SW480 (cell line): ENCODE data around the gene OR56B4.
"Not testable (repeated sequence)": the region's sequence is repeated elsewhere in the genome, so short reads cannot be mapped to it uniquely, and the experiment has no call there.

Experiments
- DNase-seq: peaks from one replicate; pipeline ENCODE4 v3.0.0-alpha.2; 2016; ENCODE audit warnings: low spot score

Gene OR56B4

DNA sequence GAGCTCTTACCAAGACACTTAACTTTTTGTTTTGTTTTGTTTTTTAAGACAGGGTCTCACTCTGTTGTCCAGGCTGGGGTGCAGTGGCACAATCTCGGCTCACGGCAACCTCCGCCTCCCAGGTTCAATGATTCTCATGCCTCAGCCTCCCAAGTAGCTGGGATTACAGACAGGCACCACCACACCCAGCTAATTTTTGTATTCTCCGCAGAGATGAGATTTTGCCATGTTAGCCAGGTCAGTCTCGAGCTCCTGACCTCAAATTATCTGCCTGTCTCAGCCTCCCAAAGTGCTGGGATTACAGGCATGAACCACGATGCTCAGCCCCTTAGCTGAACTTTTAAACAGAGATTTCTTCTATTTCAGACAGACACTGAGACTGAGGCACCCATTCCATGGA, at the start of gene OR56B4:
Gene OR56B4, plus strand, starts transcription at position 301 of the 400 bp plus-strand sequence. Its CDS starts 95 bp downstream, at position 396.
- DNase-seq = not testable (repeated sequence)

DNA sequence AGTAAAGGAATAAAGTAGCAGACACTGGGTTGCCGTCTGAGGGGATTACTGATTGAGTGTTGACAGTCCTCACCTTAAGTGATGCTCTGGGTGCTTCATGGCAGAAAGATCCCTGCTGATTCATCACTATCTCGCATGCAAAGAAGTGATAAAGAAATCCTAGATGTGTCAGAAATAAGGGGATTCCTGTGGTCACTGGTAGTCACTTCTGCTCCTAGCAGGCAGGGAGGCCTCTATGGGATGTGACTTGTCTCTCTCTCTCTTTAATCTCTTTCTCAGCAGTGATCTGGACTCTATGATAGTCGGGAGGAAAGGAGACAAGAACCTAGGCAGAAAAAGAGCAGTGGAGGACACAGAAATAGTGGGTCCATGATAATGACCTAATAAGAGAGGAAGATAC, 46.0 kb upstream of the OR56B4 start:
- DNase-seq = no peak

GRCh38 chr11:6062691-6063358, 44.7 kb upstream of the OR56B4 start:
- no peak for DNase-seq

GRCh38 chr11:6067502-6067901, 40.0 kb upstream of the OR56B4 start:
- DNase-seq = no peak

DNA sequence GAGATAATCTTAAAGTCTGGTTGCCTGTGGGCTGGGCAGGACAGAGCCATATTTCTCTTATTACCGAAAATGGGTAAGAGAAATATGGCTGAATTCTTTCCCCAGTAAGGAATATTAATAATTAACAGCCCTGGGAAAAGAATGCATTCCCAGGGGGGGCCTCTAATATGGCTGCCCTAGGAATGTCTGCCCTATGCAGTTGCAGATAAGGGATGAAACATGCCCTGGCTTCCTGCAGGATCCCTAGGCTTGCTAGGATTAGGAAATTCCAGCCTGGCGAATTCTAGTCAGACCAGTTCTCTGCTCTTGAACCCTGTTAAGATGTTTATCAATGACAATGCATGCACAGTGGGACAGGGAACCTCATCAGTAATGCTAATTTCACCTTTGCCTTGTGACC, 31.0 kb upstream of the OR56B4 start:
- DNase-seq = not testable (repeated sequence)

- no peak for DNase-seq
These were observed 29.8 kb upstream of the OR56B4 start for GRCh38 chr11:6077723-6078122.

- DNase-seq = no peak
These were observed 28.0 kb upstream of the OR56B4 start for GRCh38 chr11:6079463-6079862.

- no peak for DNase-seq
These were observed 24.4 kb upstream of the OR56B4 start for GRCh38 chr11:6083129-6083528.

GRCh38 chr11:6084587-6084986, 22.9 kb upstream of the OR56B4 start:
- DNase-seq = no peak

DNA sequence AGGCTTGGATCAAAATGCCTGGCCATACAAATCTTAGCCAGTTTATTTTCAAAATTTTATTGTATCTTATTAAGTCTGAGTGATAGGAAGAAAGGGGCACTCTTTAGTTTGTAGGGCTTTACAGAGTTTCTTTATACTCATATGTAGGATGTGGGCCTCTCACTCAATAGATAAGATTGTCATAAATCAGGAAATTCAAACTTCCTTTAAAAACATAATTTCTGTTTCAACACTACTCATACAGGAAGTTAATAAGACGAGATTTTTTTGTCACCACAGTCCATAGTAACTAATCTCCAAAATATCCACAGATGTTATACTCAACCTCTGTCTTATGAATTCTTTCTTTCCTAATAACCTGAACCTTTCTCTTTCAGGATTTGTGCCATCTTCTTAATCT, 13.3 kb upstream of the OR56B4 start:
- no peak for DNase-seq

DNA sequence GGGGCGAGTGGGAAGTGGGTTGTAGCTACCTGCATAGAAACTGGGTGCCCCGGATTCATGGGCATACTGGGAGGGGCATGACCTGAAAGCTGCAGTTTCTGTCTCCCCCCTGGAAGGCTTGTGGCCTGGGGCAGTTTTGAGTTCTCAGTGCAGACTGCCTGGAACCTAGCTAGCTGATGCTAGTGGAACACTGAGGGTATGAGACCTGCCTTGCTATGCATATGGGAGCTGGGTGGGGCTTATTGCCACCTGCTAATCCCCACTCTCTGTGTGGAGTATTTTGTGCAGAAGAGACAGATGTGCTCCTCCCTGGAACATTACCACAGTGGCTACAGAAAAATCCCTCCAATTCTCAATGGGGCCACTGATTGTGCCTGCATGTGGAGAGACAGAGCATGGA, 11.7 kb upstream of the OR56B4 start:
- no peak for DNase-seq

- DNase-seq = no peak
These were observed 11.1 kb upstream of the OR56B4 start for GRCh38 chr11:6096417-6096816.

- no peak for DNase-seq
These were observed 7.9 kb upstream of the OR56B4 start for GRCh38 chr11:6099577-6099976.

DNA sequence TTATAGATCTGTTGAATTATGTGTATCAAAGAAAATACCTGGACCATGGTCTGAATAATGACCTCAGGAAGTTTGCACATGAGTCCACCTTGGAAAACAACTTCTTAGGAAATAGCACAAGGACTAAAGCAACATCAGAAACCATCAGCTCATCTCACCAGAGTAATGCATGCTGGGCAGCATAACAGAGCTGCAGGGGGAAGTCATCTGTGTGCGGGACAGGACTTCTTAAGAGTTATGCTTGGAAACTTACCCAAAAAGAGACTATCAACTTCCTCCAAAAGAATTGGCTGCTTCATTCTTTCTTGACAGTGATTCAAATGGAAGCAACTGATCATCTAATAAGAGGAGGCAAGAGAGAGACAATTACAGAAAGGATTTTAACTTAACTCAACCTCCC, 2.5 kb downstream of the OR56B4 start:
- no peak for DNase-seq

DNA sequence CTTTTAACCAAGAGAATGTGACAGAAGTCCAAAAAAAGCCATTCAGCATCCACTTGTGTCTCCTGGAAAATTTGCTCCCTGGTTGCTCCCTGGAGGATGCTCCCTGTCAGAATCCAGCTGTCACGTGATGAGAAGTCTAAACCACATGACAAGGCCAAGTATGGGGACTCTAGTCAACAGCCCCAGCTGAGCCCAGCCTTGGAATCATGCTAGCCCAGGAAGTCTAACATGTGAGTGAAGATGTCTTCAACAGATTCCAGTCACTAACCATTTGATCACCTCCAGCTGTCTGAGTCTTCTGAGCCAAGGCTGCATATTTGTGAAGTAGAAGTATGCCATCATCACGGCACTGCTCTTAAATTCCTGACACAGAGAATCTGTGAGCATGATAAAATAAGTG, 4.2 kb downstream of the OR56B4 start:
- DNase-seq = no peak

DNA sequence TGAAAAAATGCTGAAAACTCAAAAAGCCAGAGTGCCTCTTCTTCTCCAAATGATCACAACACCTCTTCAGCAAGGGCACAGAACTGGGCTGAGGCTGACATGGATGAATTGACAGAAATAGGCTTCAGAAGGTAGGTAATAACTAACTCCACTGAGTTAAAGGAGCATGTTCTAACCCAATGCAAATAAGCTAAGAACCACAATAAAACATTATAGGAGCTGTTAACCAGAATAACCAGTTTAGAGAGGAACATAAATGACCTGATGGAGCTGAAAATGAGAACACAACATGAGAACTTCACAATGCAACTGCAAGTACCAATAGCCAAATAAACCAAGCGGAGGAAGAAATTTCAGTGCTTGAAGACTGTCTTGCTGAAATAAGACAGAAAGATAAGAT, 9.2 kb downstream of the OR56B4 start:
- no peak for DNase-seq

- DNase-seq = no peak
These were observed 16.8 kb downstream of the OR56B4 start for GRCh38 chr11:6124245-6124644.

DNA sequence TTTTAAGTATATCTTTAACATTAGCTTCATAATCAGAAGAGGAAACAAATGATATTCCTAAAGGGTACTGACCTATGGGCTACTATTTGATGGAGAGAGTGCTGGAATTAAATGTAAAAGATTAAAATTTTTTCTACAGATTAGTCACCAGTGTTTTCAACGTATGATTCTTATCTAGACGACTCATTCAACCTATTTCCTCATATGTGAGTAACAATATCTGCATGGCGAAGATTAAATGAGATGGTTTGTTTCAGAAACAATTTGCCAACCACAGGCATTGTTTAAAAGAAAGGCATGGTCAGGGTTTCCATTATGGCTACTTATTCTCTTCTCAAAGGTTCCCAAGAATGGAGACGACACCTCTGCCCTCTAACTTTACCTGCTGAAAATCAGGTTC, 20.4 kb downstream of the OR56B4 start:
- no peak for DNase-seq

GRCh38 chr11:6129011-6129410, 21.5 kb downstream of the OR56B4 start:
- no peak for DNase-seq

DNA sequence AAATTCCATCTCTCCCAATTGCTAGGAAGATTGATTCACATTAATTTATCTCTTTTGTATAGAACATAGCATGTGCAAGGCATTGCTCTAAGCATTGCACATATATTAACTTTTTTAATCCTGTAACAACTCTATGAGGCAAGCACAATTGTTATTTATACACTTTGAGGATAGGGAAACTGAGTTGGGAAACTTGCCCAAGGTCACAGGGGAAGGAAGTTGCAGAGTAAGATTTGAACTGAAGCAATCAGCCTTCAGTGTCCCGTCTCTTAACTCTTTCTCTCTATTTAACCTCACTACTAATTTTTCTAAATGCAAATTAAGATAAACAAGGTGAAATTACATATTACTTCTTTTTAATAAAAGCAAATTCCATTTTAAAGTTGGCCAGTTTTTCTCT, 22.2 kb downstream of the OR56B4 start:
- no peak for DNase-seq

DNA sequence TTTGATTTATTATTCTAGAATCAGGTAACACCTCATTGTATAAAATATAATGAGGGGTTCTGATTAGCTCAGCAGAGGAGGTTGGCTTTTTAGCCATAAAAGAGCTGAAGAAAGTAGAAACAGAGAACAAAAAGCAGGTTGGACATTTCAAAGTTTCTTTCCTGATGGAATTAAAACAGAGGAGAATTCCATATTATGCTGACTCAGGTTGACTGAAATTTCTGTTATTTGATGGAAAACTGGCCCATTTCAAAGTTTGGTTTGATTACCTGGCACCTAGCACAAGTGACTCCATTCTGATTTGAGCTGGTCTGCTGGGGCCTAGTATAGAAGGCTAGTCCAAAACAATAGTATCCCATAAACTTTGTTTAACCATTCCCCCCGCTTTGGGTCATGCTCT, 24.9 kb downstream of the OR56B4 start:
- DNase-seq = no peak

DNA sequence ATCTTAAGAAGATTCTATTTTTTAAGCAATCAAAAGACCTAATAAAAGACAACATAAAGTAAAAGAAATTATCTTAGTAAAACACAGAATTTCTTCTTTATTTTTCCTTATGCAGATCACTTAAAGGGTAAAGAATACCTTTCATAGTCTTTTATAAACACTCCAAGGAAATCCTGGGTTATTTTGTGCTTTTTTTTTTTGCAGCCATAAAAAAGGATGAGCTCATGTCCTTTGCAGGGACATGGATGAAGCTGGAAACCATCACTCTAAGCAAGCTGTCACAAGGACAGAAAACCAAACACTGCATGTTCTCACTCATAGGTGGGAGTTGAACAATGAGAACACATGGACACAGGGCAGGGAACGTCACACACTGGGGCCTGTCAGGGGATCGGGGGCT, 28.5 kb downstream of the OR56B4 start:
- DNase-seq = not testable (repeated sequence)

DNA sequence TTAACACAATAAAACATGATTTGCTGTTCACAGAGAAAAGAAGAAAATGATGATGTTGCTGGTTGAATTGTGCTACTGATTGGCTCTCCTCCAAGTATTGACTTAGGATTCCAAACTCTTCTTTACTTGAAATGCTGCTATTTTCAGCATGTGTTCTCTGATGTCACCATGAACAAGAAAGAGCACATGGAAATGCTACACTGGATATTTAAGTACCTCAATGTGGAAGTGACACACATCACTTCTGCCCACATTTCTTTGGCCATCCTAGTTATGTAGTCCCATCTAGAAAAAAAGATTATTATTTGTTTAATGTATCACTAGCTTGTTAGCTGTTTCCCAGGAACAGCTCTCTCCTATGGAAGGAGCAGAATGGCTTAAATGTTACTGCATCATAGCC, 35.5 kb downstream of the OR56B4 start:
- DNase-seq = no peak

GRCh38 chr11:6143737-6144136, 36.3 kb downstream of the OR56B4 start:
- DNase-seq = not testable (repeated sequence)

DNA sequence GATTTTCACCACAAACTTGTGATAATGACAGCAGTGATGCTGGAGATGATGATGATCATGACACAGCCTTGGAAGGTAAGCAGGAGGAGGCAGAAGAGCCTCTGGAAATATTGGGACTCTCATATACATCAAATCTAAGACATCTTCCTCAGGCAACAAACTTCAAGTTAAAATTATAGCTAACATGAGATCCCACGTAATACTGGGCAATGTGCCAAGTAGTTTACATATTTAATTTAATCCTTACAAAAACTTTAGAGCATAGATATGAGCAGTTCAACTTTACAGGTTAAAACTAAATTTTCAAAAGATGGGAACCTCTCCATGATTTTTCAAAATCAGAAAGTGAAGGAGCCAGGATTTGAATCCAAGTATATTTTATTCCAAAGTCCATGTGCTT, 43.6 kb downstream of the OR56B4 start:
- DNase-seq = no peak
